ENCODE results near the gene SOX21. TPM values are rescaled to one million over a fixed set of nuclear protein-coding genes. Genes with fewer than 3 reads are reported as not detected.

The SOX21 gene
- total and polyA plus RNA-seq, 5 donors, result not detected

GRCh38 chr13:94701313-94702180 is 10.8 kb downstream of the SOX21 start:
- Histone ChIP-seq H3K27ac (ENCODE audit: low read length) (no peak overlapping the region), H3K4me3 (ENCODE audit: low read length) (no peak overlapping the region), H3K27me3 (ENCODE audit: control insufficient read depth, insufficient read depth) (peaks cover 4% of the 10 kb centered on the region), H3K4me1 (ENCODE audit: control insufficient read depth, insufficient read depth, low read length) (no peaks in the 10 kb centered on the region), H3K9me3 (ENCODE audit: control insufficient read depth, low read length) (no peaks in the 10 kb centered on the region)
- 26% methylated on average over 42 of the region's 42 CpGs for WGBS
- peak in 1 of 3 donors; percentile 41 for DNase-seq
- intact Hi-C loops (cut with DNase I), result no loop called here
- ATAC-seq, result no peak

DNA sequence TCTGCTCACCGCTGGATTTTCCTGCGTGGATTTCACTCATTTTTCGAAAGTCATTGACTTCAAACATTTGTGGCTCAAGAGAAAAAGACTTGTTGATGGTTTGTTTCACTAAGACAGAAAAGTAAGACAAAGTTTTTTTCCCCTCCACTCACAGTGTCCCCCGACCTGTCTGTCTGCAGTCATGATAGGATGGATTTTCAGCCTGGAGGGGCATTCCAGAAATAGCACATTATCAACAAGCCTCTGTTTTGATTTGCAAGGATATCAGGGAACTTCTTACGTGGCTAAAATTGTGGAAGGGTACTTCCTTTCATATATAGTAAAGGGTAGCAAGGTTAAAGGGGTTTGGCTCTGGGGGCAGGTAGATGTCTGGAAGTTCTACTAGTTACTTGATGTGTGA is 11.8 kb downstream of the SOX21 start:
- Histone ChIP-seq H3K27ac (ENCODE audit: low read length) (no peak overlapping the region), H3K4me3 (ENCODE audit: low read length) (no peak overlapping the region), H3K4me1 (ENCODE audit: control insufficient read depth, insufficient read depth, low read length) (no peaks in the 10 kb centered on the region), H3K9me3 (ENCODE audit: control insufficient read depth, low read length) (no peaks in the 10 kb centered on the region), H3K27me3 (ENCODE audit: control insufficient read depth, insufficient read depth) (peaks cover 4% of the 10 kb centered on the region)
- WGBS, result 58% methylated on average over 5 of the region's 5 CpGs
- intact Hi-C loops (cut with DNase I), result no loop called here
- DNase-seq (no peak), ATAC-seq (no peak)

DNA sequence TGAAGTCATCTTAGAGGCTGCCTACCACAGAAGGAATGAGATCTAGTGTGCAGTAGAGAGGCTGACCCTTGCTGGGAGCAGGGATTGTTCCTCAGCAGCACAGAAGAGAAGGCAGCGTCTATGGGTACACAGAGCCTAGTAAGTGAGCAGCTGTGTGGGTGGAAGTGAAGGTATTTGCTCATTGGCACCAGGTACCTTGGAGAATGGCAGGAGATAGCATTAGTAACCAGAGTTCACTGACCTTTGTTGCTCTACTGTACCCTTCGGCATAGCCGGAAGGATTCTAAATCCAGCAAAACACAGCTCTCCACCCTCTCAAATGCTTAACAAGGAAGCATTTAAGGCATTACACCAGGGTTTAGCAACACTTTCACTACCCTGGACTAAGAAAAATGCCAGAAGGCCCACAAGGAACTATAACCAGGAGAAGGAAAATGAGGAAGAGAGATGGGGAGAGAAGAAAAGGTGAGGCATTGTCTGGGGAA is 12.3 kb downstream of the SOX21 start:
- H3K9me3 ChIP-seq (ENCODE audit: control insufficient read depth, low read length), result no peaks in the 10 kb centered on the region
- WGBS, result 66% methylated on average over 3 of the region's 3 CpGs
- no peaks in the 10 kb centered on the region for H3K4me1 ChIP-seq (ENCODE audit: control insufficient read depth, insufficient read depth, low read length)
- no peak for DNase-seq
- no peak for ATAC-seq
- no peak overlapping the region for H3K4me3 ChIP-seq (ENCODE audit: low read length)
- H3K27ac ChIP-seq (ENCODE audit: low read length), result no peak overlapping the region
- H3K27me3 ChIP-seq (ENCODE audit: control insufficient read depth, insufficient read depth), result peaks cover 4% of the 10 kb centered on the region
- intact Hi-C loops (cut with DNase I), result no loop called here

GRCh38 chr13:94696171-94696570 is 16.2 kb downstream of the SOX21 start:
- no peaks in the 10 kb centered on the region for H3K9me3 ChIP-seq (ENCODE audit: control insufficient read depth, low read length)
- H3K27ac ChIP-seq (ENCODE audit: low read length), result no peak overlapping the region
- no peak overlapping the region for H3K4me3 ChIP-seq (ENCODE audit: low read length)
- WGBS, result 89% methylated on average over 1 of the region's 1 CpG
- intact Hi-C loops (cut with DNase I), result no loop called here
- ATAC-seq, result no peak
- no peaks in the 10 kb centered on the region for H3K4me1 ChIP-seq (ENCODE audit: control insufficient read depth, insufficient read depth, low read length)
- no peak for DNase-seq
- no peaks in the 10 kb centered on the region for H3K27me3 ChIP-seq (ENCODE audit: control insufficient read depth, insufficient read depth)

DNA sequence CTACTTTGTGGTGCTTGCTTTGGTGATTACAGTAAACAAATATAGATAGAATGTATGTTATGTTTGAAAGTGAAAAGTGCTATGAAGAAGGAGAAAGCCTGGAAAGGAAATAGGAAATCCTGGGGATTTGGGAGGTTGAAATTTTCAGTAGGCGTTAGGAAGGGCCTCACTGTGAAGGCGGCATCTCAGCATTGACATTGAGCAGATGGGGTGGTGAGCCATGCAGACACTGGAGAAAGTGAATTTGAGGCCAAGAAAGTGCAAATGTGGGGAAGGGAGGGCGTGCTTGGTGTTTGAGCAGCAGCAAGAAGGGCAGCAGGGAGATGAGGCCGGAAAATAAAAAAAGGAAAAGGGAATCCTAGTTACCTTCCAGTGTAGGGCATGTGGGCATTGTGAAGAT is 20.3 kb downstream of the SOX21 start:
- Histone ChIP-seq H3K27me3 (ENCODE audit: control insufficient read depth, insufficient read depth) (no peaks in the 10 kb centered on the region), H3K9me3 (ENCODE audit: control insufficient read depth, low read length) (no peaks in the 10 kb centered on the region), H3K4me3 (ENCODE audit: low read length) (no peak overlapping the region), H3K27ac (ENCODE audit: low read length) (no peak overlapping the region), H3K4me1 (ENCODE audit: control insufficient read depth, insufficient read depth, low read length) (no peaks in the 10 kb centered on the region)
- ATAC-seq, result no peak
- 73% methylated on average over 4 of the region's 4 CpGs for WGBS
- no peak for DNase-seq
- intact Hi-C loops (cut with DNase I), result no loop called here

- ATAC-seq (no peak), DNase-seq (no peak)
- Histone ChIP-seq H3K27me3 (ENCODE audit: control insufficient read depth, insufficient read depth) (no peaks in the 10 kb centered on the region), H3K4me1 (ENCODE audit: control insufficient read depth, insufficient read depth, low read length) (no peaks in the 10 kb centered on the region), H3K27ac (ENCODE audit: low read length) (no peak overlapping the region), H3K9me3 (ENCODE audit: control insufficient read depth, low read length) (no peaks in the 10 kb centered on the region), H3K4me3 (ENCODE audit: low read length) (no peak overlapping the region)
- intact Hi-C loops (cut with DNase I), result no loop called here
- WGBS, result 50% methylated on average over 5 of the region's 5 CpGs
Measured at GRCh38 chr13:94683409-94683808, 28.9 kb downstream of the SOX21 start.

DNA sequence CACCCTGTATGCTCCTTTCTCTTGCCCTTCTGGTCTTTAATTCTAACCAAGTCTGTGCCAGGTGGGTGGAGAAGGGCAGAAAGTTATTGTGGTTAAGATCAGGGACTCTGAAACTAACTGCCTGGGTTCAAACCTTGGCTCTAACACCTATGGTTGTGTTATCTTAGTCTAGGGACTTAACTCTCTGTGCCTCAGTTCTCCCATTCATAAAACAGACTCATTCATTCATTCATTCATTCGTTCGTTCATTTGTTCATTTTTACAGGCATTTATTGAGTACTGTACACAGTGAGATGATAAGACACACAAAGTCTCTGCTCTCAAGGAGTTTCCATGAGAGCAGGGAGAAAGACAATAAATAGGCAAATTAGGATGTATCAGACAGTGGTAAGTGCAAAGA is 30.1 kb downstream of the SOX21 start:
- Histone ChIP-seq H3K27ac (ENCODE audit: low read length) (no peak overlapping the region), H3K9me3 (ENCODE audit: control insufficient read depth, low read length) (no peaks in the 10 kb centered on the region), H3K4me3 (ENCODE audit: low read length) (no peak overlapping the region), H3K4me1 (ENCODE audit: control insufficient read depth, insufficient read depth, low read length) (no peaks in the 10 kb centered on the region), H3K27me3 (ENCODE audit: control insufficient read depth, insufficient read depth) (no peaks in the 10 kb centered on the region)
- no peak for DNase-seq
- ATAC-seq, result no peak
- WGBS, result 77% methylated on average over 2 of the region's 2 CpGs
- intact Hi-C loops (cut with DNase I), result no loop called here

DNA sequence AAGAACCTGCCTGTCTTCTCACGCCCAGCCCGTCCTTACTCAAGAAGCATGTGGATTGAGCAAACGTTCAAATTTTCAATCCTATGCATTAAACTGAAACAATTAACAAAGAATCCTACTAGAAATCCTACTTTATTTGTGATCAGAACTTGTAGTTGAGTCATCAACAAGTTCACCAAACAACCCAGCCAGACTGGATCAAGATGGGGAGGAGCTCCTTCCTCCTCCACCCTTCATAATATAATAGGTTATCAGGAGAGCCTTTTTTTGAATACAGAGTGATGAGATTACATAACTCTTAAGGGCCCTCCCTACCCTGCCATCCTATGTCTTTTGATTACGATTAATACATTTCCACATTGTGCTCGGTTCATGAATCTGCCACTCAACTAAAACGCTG is 32.7 kb downstream of the SOX21 start:
- H3K4me3 ChIP-seq (ENCODE audit: low read length), result no peak overlapping the region
- 90% methylated on average over 6 of the region's 6 CpGs for WGBS
- no peak for ATAC-seq
- H3K9me3 ChIP-seq (ENCODE audit: control insufficient read depth, low read length), result no peaks in the 10 kb centered on the region
- intact Hi-C loops (cut with DNase I), result no loop called here
- H3K27me3 ChIP-seq (ENCODE audit: control insufficient read depth, insufficient read depth), result no peaks in the 10 kb centered on the region
- H3K27ac ChIP-seq (ENCODE audit: low read length), result no peak overlapping the region
- no peaks in the 10 kb centered on the region for H3K4me1 ChIP-seq (ENCODE audit: control insufficient read depth, insufficient read depth, low read length)
- no peak for DNase-seq

- H3K4me1 ChIP-seq (ENCODE audit: control insufficient read depth, insufficient read depth, low read length), result no peaks in the 10 kb centered on the region
- intact Hi-C loops (cut with DNase I), result no loop called here
- DNase-seq (no peak), ATAC-seq (no peak)
- H3K27ac ChIP-seq (ENCODE audit: low read length), result no peak overlapping the region
- no peaks in the 10 kb centered on the region for H3K9me3 ChIP-seq (ENCODE audit: control insufficient read depth, low read length)
- 93% methylated on average over 2 of the region's 2 CpGs for WGBS
- no peak overlapping the region for H3K4me3 ChIP-seq (ENCODE audit: low read length)
- H3K27me3 ChIP-seq (ENCODE audit: control insufficient read depth, insufficient read depth), result no peaks in the 10 kb centered on the region
Measured at GRCh38 chr13:94678845-94679244, 33.5 kb downstream of the SOX21 start.

- H3K27ac ChIP-seq (ENCODE audit: low read length), result no peak overlapping the region
- H3K4me1 ChIP-seq (ENCODE audit: control insufficient read depth, insufficient read depth, low read length), result no peaks in the 10 kb centered on the region
- H3K27me3 ChIP-seq (ENCODE audit: control insufficient read depth, insufficient read depth), result no peaks in the 10 kb centered on the region
- no peak for DNase-seq
- H3K4me3 ChIP-seq (ENCODE audit: low read length), result no peak overlapping the region
- 59% methylated on average over 2 of the region's 2 CpGs for WGBS
- H3K9me3 ChIP-seq (ENCODE audit: control insufficient read depth, low read length), result no peaks in the 10 kb centered on the region
- intact Hi-C loops (cut with DNase I), result no loop called here
- no peak for ATAC-seq
Measured at GRCh38 chr13:94677799-94678198, 34.5 kb downstream of the SOX21 start.

DNA sequence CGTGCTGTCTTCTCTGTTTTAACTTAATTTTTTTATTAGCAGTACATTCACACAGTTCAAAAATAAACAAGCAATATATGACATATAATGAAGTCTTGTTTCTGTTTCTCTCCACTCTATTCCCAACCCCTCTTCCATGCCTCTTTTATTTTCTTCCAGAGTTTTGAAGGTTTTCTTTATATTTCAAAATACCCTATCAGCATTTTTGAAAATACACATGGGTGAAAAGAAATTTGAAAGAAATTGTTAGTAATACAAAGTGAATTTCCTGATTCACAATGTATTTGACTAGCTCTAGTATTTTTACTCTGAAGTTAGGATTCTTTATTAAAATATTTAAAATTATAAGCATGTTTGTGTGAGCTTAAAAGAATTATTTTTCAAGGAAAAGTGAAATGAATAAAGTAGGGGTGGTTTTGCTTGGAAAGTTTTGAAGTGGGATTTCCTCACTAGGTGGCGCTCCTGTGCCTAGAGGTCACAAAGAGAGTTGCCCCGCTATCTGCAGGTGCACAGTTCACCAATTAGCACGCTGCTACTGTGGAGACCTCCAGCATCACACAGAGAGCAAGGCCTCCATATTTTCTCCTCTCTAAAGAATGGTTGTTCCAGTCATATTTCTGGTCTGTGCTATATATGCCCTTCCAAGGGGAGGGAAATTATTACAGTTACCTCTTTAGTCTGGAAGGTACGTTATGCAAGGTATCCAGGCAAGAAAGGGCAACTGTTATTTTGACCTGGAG is 37.6 kb downstream of the SOX21 start:
- ATAC-seq, result no peak
- WGBS, result 32% methylated on average over 5 of the region's 5 CpGs

More for the DNA sequence above, 37.6 kb downstream of the SOX21 start:
- DNase-seq, result peak in 2 of 3 donors; percentile 24 to 38
- no peak overlapping the region for H3K4me3 ChIP-seq (ENCODE audit: low read length)
- intact Hi-C loops (cut with DNase I), result no loop called here
- no peaks in the 10 kb centered on the region for H3K4me1 ChIP-seq (ENCODE audit: control insufficient read depth, insufficient read depth, low read length)
- no peaks in the 10 kb centered on the region for H3K27me3 ChIP-seq (ENCODE audit: control insufficient read depth, insufficient read depth)
- no peak overlapping the region for H3K27ac ChIP-seq (ENCODE audit: low read length)
- no peaks in the 10 kb centered on the region for H3K9me3 ChIP-seq (ENCODE audit: control insufficient read depth, low read length)
